ENCODE measurements around the gene ZFYVE1.
A peak's percentile ranks its signal among the peaks of the same experiment; 100 is the strongest.
"Not testable (repeated sequence)": the region's sequence is repeated elsewhere in the genome, so short reads cannot be mapped to it uniquely, and the experiment has no call there.

Gene ZFYVE1, protein sequence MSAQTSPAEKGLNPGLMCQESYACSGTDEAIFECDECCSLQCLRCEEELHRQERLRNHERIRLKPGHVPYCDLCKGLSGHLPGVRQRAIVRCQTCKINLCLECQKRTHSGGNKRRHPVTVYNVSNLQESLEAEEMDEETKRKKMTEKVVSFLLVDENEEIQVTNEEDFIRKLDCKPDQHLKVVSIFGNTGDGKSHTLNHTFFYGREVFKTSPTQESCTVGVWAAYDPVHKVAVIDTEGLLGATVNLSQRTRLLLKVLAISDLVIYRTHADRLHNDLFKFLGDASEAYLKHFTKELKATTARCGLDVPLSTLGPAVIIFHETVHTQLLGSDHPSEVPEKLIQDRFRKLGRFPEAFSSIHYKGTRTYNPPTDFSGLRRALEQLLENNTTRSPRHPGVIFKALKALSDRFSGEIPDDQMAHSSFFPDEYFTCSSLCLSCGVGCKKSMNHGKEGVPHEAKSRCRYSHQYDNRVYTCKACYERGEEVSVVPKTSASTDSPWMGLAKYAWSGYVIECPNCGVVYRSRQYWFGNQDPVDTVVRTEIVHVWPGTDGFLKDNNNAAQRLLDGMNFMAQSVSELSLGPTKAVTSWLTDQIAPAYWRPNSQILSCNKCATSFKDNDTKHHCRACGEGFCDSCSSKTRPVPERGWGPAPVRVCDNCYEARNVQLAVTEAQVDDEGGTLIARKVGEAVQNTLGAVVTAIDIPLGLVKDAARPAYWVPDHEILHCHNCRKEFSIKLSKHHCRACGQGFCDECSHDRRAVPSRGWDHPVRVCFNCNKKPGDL

DNA sequence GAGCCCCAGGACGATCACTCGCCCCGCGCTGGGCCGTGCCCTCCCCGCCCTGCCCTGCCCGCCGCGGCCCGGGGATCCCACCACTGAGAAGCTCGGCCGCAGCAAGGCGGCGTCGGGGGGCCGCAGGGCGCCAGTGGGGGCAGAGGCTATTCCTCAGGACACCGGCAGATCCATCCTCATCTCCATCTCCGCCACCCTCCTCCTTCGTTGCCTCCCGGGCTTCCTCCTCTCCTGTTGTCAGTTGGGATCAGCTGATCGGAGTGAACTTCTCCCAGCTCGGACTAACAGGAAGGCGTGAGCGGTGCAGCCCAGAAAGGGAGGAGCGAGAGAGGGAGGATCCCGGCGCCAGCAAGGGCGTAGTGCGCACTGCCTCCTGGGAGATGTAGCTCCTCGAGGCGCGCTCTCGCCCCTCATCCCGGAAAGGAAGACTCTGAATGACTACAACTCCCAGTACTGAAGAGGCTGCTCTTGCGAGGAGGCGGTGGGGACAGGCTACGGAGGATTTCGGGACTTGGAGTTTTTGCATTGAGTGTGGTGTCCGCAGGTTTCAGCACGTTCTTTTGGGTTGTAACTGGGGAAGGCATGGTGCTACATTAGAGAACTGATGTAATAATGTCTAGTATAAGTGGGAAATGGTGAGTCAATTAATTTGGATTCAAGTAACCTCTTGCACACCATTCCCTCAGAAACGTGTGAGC, at the start of gene ZFYVE1:
Gene ZFYVE1, minus strand, starts transcription at position 262 of the 698 bp plus-strand sequence. CDS start 2,598 bp downstream, outside the sequence.
- DNase-seq, result peak; percentile 94

DNA sequence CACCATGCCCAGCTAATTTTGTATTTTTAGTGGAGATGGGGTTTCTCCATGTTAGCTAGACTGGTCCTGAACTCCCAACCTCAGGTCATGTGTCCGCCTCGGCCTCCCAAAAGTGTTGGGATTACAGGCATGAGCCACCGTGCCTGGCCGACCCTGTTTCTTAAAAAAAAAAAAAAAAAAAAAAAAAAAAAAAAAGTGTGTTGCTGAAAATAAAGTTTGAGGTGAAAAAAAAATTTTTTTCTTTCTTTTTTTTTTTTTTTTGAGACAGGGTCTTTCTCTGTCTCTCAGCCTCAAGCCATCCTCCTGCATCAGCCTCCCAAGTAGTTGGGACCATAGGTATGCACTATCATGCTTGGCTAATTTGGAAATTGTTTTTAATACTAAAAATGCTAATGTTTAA, 42.7 kb upstream of the ZFYVE1 start:
- no peak for DNase-seq

DNA sequence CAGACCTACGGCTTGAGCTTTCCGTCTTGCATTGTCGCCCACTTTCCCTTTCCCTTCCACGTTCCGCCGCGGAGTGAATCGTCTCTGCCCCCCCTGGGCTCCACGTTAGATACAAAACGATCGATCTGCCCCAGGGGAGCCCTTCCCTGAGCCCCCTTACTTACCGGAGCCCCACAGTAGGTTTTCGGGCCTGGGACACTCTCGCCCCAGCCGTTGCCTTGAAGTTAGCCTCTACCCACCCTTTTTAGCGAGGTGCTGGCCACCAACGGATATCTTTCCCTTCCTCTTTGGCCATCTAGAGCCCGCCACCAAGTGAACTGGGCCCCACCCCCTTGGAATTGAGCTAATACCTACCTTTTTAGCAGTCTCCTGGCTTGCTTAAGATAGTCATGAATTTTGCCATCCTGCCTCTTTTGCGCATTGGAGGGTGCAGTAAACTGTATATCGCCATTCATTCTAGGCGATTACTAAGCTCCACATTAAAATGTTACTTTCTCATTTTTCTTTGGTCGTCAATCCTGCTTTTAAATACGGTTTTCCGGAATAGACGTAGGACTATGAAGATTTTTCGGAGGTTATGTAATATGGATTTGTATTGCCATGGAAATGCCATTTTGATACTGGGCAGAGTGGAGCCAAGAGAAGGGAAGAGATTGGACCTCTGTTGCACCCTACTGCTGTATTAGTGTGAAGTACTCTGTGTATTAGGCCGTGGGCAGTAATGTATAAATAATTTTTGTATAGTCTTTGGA, 32.2 kb upstream of the ZFYVE1 start:
- peak; percentile 20 for DNase-seq

DNA sequence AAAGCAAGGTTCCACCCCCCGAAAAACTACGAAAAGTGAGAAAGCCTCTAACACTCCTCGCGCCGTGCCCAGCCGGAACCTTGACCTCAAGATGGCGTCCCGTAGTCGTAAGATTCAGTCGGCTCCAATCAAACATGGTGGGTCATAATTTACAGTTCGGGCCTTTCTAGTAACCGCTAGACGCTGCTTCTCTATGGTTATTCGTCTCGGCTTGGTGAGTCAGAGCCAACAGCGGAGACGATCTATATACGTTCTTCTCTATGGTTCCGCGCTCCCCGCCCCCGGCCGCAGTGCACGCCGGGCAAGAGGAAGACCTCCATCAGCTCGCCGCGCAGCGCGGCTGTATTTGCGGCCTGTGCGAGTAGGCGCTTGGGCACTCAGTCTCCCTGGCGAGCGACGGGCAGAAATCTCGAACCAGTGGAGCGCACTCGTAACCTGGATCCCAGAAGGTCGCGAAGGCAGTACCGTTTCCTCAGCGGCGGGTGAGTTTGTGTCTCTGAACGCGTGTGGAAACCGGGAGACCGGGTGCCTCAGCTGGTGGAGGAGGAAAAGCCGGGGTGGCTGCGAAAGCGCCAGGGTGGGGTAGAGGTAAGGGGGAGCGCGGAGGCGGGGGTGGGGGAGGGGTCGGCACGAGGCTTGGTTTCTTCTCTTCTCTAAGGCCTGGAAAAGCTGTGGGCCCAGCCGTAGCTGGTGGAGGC, 31.5 kb upstream of the ZFYVE1 start, which contains the start of gene RBM25:
Gene RBM25, plus strand, starts transcription at position 311 of the 698 bp plus-strand sequence. CDS start 13,108 bp downstream, outside the sequence.
- peak; percentile 96 for DNase-seq

DNA sequence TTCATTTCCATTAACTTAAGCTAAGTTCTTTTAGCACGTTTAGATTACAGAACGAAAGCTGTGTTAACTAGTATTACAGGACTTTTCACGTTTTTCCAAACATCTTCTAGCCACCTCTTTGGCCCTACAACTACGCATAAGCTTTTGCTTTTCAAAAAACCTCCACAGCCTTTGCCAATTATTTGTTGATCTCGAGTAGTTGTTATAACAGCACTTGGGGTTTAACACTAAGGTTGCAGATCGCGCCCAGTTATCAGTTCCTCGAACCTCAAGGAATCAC, 31.0 kb upstream of the ZFYVE1 start:
- no peak for DNase-seq

DNA sequence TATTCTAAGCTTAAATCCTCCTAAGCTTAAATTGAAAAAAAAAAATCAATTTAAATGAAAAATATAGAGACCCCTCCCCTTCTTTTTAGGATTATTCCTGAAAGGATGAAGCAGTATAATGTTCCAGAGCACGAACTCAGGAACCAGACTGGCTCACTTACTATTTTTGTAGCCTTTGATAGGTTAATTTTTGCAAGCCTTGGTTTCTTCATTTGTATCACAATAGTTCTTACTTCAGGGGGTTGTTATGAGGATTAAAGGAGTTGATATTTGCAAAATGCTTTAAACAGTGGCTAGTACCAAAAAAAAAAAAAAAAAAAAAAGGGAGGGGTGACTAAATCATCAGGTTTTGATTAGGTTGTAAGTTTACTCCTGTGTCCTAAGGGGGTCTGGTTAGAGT, 28.3 kb upstream of the ZFYVE1 start:
- no peak for DNase-seq

DNA sequence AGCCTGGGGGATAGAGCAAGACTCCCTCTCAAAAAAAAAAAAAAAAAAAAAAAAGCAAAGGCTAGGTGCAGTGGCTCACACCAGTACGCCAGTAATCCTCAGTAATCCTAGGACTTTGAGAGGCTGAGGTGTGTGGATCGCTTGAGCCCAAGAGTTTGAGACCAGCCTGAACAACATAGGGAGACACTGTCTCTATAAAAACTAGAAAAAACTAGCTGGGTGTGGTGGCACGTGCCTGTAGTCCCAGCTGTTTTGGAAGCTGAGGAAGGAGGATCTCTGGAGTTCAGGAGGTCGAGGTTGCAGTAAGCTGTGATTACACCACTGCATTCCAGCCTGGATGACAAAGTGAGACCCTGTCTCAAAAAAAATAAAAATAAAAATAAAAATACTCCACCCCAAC, 22.5 kb upstream of the ZFYVE1 start:
- no peak for DNase-seq

DNA sequence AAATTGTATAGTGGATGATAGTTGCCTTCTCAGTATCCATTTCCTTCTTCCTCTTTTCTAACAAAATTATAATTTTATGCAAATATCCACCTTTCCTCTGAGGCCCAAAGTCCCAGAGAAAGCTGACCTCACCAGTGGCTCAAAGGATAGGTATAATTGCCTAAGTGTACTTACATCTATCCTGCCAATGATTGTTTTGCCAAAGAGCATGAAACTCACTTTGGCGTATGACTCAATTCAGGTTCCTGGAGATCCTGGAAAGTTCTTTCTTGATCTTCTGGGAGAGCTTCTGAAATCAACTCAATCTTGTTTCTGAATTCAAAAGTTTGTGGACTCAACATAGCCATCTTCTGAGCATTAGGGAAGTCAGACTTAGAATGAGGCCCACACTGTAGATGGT, 20.9 kb upstream of the ZFYVE1 start:
- no peak for DNase-seq

DNA sequence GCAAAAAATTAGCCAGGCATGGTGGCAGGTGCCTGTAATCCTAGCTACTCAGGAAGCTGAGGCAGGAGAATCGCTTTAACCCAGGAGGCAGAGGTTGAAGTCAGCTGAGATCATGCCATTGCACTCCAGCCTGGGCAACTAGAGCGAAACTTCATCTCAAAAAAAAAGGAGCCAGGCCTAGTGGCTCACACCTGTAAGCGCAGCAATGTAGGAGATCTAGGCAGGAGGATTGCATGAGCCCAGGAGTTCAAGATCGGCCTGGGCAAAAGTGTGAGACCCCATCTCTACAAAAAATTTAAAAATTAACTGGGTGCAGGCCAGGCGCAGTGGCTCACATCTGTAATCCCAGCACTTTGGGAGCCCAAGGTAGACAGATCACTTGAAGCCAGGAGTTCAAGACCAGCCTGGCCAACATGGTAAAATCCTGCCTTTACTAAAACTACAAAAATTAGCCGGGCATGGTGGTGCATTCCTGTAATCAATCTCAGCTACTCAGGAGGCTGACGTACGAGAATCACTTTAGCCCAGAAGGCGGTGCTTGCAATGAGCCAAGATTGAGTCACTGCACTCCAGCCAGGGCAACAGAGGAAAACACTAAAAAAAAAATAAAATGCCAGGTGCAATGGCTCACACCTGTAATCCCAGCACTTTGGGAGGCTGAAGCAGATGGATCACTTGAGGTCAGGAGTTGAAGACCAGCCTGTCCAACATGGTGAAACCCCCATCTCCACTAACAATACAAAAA, 10.0 kb upstream of the ZFYVE1 start:
- DNase-seq, result not testable (repeated sequence)

DNA sequence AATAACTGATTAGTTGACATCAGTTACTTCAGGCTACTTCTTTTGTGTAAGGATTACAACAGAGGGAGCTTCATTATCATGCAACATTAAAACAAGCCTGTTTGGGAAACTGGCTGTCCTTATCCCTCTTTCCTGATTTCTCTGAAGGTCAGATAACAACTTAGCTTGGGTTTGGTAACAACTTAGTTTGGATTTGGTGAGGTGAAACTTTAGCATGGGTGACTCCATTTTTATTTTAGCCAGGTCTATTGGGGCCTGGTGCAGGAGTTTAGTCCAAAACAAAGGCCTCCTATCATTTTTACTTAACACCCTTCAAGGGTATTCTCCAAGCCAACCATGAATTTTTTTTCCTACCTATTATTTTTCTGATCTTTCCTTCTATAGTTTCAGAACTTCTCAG, 1.1 kb upstream of the ZFYVE1 start:
- no peak for DNase-seq

DNA sequence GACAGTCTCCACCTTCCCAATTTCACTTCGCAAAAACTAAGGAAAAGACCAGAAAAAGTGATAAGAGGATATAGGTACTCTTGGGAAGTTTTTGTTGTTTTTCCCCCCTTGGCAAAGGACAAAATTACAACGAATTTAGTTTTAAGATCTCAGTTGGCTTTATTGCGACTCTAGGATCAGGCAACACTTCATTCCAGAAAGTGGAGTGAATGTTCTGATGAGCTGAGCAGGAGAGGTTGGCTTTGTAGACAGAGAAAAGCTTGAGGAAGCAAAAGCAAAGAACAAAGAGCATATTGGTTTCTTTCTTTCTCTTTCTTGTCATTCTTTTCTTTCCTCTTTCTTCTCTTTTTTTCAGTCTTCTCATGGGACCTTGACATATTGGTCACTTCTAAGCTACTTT, 640 bp upstream of the ZFYVE1 start:
- DNase-seq, result no peak

DNA sequence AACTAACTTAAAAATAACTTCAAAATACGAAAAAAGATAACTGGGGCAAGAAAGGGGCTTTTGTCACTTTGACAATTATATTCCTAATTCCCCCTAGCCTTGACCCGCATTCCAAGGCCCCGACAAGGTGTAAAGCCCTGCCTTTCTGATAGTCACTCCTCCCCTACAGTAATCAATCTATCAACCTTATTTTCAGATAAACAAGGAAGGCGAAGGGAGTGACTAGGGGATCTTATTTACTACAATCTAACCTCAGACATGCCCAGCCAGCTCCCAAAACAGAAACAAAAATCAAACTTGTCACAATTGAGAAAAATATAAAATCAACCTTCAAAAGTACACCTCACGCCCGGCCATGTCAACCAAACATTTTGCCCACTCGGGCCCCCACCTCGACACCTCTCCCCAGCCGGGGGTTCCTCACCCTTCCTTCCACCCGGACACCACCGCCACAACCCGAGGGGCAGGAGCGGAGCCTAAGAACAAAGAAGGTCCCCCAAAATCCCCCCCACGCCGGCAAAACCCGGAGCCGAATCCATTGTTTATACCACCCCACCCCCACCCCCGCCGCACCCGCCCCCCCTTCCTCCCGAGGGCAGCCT, 562 bp downstream of the ZFYVE1 start:
- no peak for DNase-seq

DNA sequence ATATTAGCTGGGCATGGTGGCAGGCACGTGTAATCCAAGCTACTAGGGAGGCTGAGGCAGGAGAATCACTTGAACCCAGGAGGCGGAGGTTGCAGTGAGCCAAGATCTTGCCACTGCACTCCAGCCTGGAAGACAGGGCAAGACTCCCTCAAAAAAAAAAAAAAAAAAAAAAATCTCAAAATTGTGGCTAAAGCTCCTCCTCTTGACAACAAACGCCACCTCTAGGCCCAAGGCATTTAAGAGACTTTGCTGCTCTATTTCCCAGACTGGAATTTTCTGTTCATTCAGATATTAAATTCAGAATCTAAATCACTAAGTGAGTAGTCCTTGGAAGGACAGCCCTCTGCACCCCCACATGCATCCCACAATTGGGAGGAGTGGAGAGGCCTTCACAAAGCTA, 1.4 kb downstream of the ZFYVE1 start:
- no peak for DNase-seq

DNA sequence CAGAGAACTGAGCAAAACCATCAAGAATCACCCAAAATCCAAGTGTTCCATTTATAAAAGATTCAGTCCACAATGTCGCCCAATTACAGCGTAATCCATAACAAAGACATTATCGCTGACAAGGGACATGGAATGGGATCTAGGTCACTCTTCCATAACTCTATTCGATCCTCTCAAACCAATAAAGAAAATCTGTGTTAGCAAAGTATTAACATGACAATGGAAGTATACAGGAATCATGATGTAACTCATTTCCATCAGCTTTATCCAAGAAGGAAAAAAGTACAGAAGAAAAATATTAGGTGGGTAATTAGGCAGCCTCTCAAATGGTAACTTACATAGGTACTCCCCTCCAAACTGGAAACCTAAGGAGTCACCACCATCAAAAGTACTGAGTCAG, 4.9 kb downstream of the ZFYVE1 start:
- DNase-seq, result no peak

DNA sequence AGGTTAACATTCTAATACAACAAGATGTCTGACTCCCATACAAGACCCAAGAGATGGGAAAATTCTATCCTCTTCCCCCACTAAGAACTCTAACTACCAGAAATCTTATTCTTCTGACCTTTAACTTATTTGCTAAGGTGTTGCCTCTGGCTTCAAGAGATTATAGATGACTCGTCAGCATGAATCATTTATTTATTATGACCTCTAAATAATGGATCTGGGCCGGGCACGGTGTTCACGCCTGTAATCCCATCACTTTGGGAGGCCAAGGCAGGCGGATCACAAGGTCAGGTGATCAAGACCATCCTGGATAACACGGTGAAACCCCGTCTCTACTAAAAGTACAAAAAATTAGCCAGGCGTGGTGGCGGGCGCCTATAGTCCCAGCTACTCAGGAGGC, 10.9 kb downstream of the ZFYVE1 start:
- DNase-seq, result not testable (repeated sequence)

DNA sequence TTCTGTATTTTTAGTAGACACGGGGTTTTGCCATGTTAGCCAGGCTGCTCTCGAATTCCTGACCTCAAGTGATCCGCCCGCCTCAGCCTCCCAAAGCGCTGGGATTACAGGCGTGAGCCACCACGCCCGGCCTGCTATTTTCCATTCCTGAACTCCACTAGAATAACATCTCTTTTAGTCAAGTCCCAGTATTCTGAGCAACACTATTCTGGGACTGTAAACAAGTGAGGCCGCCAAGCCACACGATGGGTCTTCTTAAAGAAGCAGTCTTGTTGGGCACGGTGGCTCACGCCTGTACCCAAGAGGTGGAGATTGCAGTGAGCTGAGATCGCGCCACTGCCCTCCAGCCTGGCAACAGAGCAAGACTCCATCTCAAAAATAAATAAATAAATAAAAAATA, 11.4 kb downstream of the ZFYVE1 start:
- not testable (repeated sequence) for DNase-seq

DNA sequence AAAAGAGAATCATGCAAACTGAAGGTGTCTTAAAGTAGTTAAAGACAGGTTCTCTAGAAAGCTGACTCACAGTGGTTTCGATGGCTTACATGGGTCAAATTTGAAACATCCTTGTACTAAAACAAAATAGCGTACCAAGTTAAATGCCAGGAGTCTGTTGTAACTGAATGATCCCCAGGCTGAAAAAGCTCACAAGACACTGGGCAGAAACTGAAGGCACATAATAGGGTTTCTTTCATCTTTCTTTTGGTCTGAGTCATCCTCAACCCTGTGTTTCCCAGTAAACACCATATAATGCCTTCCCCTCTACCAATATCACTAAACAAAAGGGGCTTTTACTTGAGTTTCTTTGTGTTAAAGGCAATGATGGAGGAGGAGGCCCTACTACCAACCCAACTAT, 12.8 kb downstream of the ZFYVE1 start:
- DNase-seq, result no peak

DNA sequence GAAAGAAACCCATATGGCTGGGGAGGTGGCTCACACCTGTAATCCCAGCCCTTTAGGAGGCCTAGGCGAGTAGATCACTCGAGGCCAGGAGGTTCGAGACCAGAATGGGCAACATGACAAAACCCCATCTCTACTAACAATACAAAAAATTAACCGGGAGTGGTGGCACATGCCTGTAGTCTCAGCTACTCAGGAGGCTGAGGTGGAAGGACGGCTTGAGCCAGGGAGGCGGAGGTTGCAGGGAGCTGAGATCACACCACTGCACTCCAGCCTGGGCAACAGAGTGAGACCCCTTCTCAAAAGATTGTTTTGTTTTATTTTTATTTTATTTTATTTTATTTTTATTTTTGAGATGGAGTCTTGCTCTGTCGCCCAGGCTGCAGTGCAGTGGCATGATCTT, 15.7 kb downstream of the ZFYVE1 start:
- not testable (repeated sequence) for DNase-seq

DNA sequence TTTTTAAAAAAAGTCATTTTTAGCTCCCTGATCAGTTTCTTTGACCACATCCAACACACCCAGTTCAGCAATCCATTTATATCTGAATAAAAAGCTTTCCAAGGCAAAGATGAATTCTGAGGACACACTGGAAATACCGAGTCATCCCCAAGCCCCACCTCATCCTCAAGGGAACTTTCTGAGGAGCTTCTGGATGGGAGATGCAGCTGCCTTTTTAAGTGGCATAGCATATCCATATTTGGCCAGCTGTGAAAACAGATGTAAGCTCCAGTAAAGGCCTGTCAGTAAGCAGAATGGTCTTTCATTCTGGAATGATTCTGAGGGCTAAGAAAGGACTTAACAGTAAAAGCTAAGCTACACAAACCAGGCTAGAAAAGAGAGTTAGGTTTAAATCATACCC, 18.4 kb downstream of the ZFYVE1 start:
- no peak for DNase-seq

DNA sequence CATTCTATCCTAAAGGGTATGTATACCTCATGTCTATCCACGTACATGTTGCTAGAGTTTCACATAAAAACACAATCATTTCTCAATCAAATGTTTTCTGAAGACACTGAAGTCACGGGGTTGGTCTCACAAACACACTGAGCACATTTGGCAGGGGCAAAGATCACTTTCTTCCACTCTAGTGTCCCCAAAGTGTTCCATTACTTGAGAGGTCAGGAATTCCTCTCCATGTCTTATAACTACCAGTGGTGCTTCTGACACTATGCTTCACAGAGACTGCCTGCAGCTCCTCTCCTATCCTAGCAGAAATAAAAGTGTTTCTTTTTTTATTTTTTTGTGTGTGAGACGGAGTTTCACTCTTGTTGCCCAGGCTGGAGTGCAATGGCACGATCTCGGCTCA, 19.1 kb downstream of the ZFYVE1 start:
- no peak for DNase-seq

DNA sequence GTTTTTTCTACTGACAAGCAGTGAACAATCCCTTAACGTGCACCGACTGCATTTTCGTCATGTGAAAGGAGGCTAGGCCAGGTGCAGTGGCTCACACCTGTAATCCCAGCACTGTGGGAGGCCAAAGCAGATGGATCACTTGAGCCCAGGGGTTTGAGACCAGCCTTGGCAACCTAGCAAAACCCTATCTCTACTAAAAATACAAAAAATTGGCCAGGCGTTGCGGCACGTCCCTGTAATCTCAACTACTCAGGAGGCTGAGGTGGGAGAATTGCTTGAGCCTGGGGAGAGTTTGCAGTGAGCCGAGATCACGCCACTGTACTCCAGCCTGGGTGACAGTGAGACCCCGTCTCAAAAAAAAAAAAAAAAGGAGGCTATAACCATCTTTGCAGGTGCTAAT, 22.3 kb downstream of the ZFYVE1 start:
- not testable (repeated sequence) for DNase-seq
